Mucosa of rectum (tissue), 2 donors: ENCODE results near the gene MYO3B.

Experiments
- H3K27ac ChIP-seq, 2 donors: one replicate each; pipeline ENCODE4 v1.7.0; 2013; ENCODE audit warnings: inconsistent platforms in 2 of 2, low read depth in 2 of 2, low read length in 2 of 2
- H3K27me3 ChIP-seq, 2 donors: one replicate each; pipeline ENCODE4 v1.7.0; 2013; ENCODE audit warnings: low read length in 2 of 2; ENCODE audit not compliant: control insufficient read depth in 2 of 2, insufficient read depth in 2 of 2
- H3K36me3 ChIP-seq, 2 donors: one replicate each; pipeline ENCODE4 v1.7.0; 2013; ENCODE audit warnings: low read length in 2 of 2; ENCODE audit not compliant: control insufficient read depth in 2 of 2, insufficient read depth in 2 of 2
- H3K4me1 ChIP-seq, 2 donors: one replicate each; pipeline ENCODE4 v1.7.0; 2013; ENCODE audit warnings: low read length in 2 of 2, mild to moderate bottlenecking in 1 of 2; ENCODE audit not compliant: control insufficient read depth in 2 of 2, insufficient read depth in 2 of 2
- H3K4me3 ChIP-seq, 2 donors: one replicate each; pipeline ENCODE4 v1.7.0; 2013; ENCODE audit warnings: low read length in 2 of 2
- H3K9ac ChIP-seq, 2 donors: one replicate each; pipeline ENCODE4 v1.7.0; 2013; ENCODE audit warnings: low read length in 2 of 2, low read depth in 1 of 2, mild to moderate bottlenecking in 1 of 2
- H3K9me3 ChIP-seq, 2 donors: one replicate each; pipeline ENCODE4 v1.7.0; 2013; ENCODE audit warnings: low read length in 2 of 2; ENCODE audit not compliant: control insufficient read depth in 2 of 2
- donor health status: healthy.
- donor health status: Normal muscosa, but diverticular disease.

The MYO3B gene

DNA sequence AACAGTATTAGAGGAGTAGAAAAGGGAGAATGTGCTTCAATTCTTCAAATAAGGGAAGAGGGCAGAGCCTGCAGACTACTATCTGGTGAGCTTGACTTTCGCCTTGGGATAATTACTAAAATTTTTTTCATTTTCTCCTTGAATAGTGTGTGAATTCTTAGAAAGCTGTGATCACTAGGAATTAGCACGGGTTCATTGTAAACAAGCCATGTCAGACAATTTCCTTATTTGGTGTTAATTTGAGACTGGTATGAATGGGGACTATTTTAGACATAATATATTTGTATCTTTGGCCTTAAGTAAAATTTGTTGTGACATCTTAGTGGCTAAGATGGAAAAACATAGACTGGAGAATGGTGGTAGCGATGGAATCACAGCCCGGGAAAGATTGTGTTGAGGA, 66.6 kb downstream of the MYO3B start:
- Histone ChIP-seq H3K36me3 (no peaks in the 10 kb centered on the region), H3K9ac (no peak overlapping the region), H3K27ac (no peak overlapping the region), H3K4me3 (no peak overlapping the region), H3K4me1 (no peaks in the 10 kb centered on the region), H3K27me3 (peaks cover 0 to 2% of the 10 kb centered on the region in 2 donors), H3K9me3 (no peaks in the 10 kb centered on the region)

DNA sequence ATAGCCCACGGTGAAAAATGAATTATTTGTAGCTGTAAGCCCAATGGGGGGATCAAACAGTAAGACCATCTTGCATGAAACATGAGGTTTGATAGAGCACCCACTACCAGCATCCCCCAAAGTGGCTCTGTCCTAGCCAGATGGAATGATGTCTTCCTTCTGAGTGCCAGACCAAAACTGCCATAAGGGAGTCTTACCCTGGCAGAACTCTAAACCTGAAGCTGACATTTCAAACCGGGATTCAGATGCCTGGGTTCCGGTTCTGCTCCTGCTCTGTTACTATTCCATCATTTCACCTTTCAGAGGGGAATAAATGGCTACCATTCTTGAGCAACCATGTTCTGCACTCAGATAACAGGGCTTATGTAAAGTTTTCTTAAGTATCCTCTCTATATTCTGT, 67.4 kb downstream of the MYO3B start:
- H3K27ac ChIP-seq, result no peak overlapping the region
- peaks cover 0 to 2% of the 10 kb centered on the region in 2 donors for H3K27me3 ChIP-seq
- no peaks in the 10 kb centered on the region for H3K9me3 ChIP-seq
- H3K4me1 ChIP-seq, result no peaks in the 10 kb centered on the region
- no peak overlapping the region for H3K9ac ChIP-seq
- H3K36me3 ChIP-seq, result no peaks in the 10 kb centered on the region
- no peak overlapping the region for H3K4me3 ChIP-seq

DNA sequence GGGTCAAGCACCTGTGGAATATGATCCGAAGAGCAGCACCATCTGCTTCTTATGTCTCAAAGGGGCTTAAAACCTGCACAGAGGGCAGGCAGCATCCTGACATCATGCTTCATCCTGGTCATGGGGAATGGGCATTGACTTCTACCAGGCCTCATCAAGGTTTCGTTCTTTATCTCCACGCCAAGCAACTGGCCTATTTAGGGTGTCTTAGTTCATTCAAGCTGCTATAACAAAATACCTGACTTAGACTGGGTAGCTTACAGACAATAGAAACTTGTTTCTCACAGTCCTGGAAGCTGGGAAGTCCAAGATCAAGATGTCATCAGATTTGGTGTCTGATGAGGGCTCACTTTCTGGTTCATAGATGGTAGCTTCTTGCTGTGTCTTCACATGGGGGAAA, 69.4 kb downstream of the MYO3B start:
- no peak overlapping the region for H3K9ac ChIP-seq
- H3K27me3 ChIP-seq, result peaks cover 2 to 4% of the 10 kb centered on the region in 2 donors
- no peaks in the 10 kb centered on the region for H3K36me3 ChIP-seq
- H3K9me3 ChIP-seq, result no peaks in the 10 kb centered on the region
- H3K4me3 ChIP-seq, result no peak overlapping the region
- H3K27ac ChIP-seq, result no peak overlapping the region
- no peaks in the 10 kb centered on the region for H3K4me1 ChIP-seq

DNA sequence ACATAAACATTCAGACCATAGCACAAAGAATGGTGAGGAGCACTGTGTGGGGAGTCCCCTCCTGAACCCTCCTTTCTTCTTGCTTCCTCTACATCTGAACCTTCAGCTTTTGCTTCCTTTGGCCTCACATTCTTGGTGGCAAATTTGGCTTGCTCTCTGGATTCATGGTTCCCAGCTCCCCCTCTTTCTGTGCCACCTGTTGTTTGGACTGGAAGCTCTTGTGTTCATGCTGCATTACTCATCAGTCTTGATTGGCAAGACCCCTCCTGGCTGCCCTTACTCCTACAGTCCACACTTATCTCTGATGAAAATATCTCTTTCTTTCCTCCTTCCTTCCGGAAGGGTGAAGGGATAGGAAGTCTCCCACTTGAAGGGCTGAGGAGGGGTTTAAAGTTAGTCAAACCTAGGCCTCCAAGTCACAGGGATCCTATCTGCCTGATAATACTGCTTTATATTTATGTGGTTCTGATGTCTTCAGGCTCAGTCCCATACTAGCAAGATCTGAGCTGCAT, 70.0 kb downstream of the MYO3B start:
- H3K36me3 ChIP-seq, result no peaks in the 10 kb centered on the region

GRCh38 chr2:170248574-170249393, 70.8 kb downstream of the MYO3B start:
- Histone ChIP-seq H3K9ac (no peak overlapping the region), H3K36me3 (no peaks in the 10 kb centered on the region), H3K4me1 (no peaks in the 10 kb centered on the region), H3K27me3 (peaks cover 1 to 4% of the 10 kb centered on the region in 2 donors), H3K4me3 (no peak overlapping the region), H3K27ac (no peak overlapping the region), H3K9me3 (no peaks in the 10 kb centered on the region)

More for the DNA sequence above, 70.0 kb downstream of the MYO3B start:
- Histone ChIP-seq H3K9me3 (no peaks in the 10 kb centered on the region), H3K9ac (no peak overlapping the region), H3K27ac (no peak overlapping the region), H3K4me3 (no peak overlapping the region), H3K4me1 (no peaks in the 10 kb centered on the region), H3K27me3 (peaks cover 2 to 4% of the 10 kb centered on the region in 2 donors)

GRCh38 chr2:170249761-170250160, 71.8 kb downstream of the MYO3B start:
- no peak overlapping the region for H3K4me3 ChIP-seq
- no peaks in the 10 kb centered on the region for H3K4me1 ChIP-seq
- H3K27me3 ChIP-seq, result peaks cover 0 to 4% of the 10 kb centered on the region in 2 donors
- H3K9me3 ChIP-seq, result no peaks in the 10 kb centered on the region
- no peaks in the 10 kb centered on the region for H3K36me3 ChIP-seq
- H3K27ac ChIP-seq, result no peak overlapping the region
- H3K9ac ChIP-seq, result no peak overlapping the region

DNA sequence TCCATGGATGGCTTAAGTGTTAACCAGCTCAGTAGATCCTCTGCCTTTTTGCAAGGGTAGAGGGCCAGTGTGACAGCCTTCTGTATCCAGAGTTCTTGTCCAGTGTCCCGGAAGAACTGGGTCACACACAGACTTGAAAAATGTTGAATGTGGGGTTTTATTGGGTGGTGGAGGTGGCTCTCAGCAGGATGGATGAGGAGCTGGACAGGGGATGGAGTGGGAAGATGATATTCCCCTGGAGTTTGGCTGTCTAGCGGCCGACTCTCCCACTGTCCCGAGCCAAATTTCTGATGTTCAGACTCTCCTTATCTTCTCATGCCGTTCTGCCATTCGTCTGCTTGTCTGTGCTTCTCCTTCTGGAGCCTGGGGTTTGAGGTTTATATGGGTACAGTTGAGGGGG, 72.6 kb downstream of the MYO3B start:
- Histone ChIP-seq H3K36me3 (no peaks in the 10 kb centered on the region), H3K27me3 (peaks cover 0 to 4% of the 10 kb centered on the region in 2 donors), H3K9ac (no peak overlapping the region), H3K4me1 (no peaks in the 10 kb centered on the region), H3K27ac (no peak overlapping the region), H3K9me3 (no peaks in the 10 kb centered on the region), H3K4me3 (no peak overlapping the region)

GRCh38 chr2:170252414-170252813, 74.5 kb downstream of the MYO3B start:
- H3K4me1 ChIP-seq, result no peaks in the 10 kb centered on the region
- no peak overlapping the region for H3K9ac ChIP-seq
- no peak overlapping the region for H3K4me3 ChIP-seq
- H3K9me3 ChIP-seq, result no peaks in the 10 kb centered on the region
- no peaks in the 10 kb centered on the region for H3K36me3 ChIP-seq
- H3K27ac ChIP-seq, result no peak overlapping the region
- H3K27me3 ChIP-seq, result peaks cover 0 to 4% of the 10 kb centered on the region in 2 donors

GRCh38 chr2:170253721-170254230, 75.8 kb downstream of the MYO3B start:
- Histone ChIP-seq H3K4me3 (no peak overlapping the region), H3K27me3 (peaks cover 0 to 4% of the 10 kb centered on the region in 2 donors), H3K4me1 (no peaks in the 10 kb centered on the region), H3K27ac (no peak overlapping the region), H3K36me3 (no peaks in the 10 kb centered on the region), H3K9me3 (no peaks in the 10 kb centered on the region), H3K9ac (no peak overlapping the region)

DNA sequence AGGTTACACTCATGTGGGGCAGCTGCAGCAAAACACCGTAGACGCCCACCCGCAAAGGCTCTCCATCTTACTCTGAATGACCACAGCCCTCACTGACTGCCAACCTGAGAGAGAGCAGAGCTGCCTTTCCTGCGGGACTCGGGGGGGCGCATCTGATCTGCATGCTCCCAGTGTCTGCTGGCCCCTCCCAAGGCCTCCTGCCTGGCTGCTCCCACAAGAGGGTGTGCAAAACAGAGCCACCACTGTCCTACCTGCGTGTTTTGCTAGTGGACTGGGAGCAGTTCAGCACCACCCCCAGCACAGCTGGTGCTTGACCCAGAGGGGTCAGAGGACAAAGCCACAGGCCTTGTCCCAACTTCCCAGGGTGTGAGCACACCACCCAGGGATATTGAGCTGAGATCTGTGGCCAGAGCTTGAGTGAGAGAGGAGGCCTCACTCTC, 76.4 kb downstream of the MYO3B start:
- Histone ChIP-seq H3K4me1 (no peaks in the 10 kb centered on the region), H3K27ac (no peak overlapping the region), H3K36me3 (no peaks in the 10 kb centered on the region), H3K9ac (no peak overlapping the region), H3K9me3 (no peaks in the 10 kb centered on the region), H3K4me3 (no peak overlapping the region), H3K27me3 (peaks cover 0 to 4% of the 10 kb centered on the region in 2 donors)
